ENCODE results near the gene ASTN1. TPM values are rescaled to one million over a fixed set of nuclear protein-coding genes. Genes with fewer than 3 reads are reported as not detected.

ASTN1 gene
- total and polyA plus RNA-seq, 2 of the 4 experiments (the other 2 are of a cell fraction) = under 0.01 to 0.07 TPM

DNA sequence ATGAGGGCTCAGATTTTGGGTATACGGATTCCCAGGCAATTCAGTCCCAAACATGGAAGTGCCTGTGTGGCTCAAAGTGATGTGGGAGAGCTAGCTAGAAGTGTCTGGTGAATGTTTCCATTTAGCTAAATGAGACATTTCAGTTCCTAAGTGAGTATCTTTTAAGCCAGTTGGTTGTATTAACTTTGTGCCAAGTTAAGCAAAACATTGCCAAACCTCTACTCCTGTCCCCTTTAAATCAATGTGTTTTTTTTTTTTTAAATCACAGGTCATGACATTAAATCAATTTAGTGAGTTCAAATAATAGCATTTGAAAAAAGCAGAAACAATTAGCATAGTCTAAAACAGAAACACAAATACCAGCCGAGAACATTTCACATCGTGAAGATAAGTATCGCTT is 230.1 kb downstream of the ASTN1 start:
- no peak for ATAC-seq (ENCODE audit: low read depth)
- WGBS, 2 experiments (ENCODE audit: extremely low coverage in 2 of 2, insufficient read length in 1 of 2) = 83% methylated on average over 1 of the region's 4 CpGs; no CpG with 5 or more reads in 1 of the 2 experiments
- Histone ChIP-seq H3K9me3 (ENCODE audit: control insufficient read depth, insufficient read depth, low read length) (no peaks in the 10 kb centered on the region), H3K4me1 (ENCODE audit: control insufficient read depth, insufficient read depth, low read length) (no peaks in the 10 kb centered on the region), H4K91ac (ENCODE audit: insufficient read depth, low read depth, low read length) (no peak overlapping the region), H4K20me1 (ENCODE audit: insufficient read depth, low read length) (no peaks in the 10 kb centered on the region), H4K5ac (ENCODE audit: low read depth, low read length) (no peak overlapping the region), H3K56ac (ENCODE audit: extremely low read depth, insufficient read depth, low read length) (no peak overlapping the region), H2BK120ac (ENCODE audit: low read depth, low read length) (no peak overlapping the region), H3K18ac (ENCODE audit: low read depth, low read length) (no peak overlapping the region), H3K27me3 (ENCODE audit: control insufficient read depth, insufficient read depth, low read length) (no peaks in the 10 kb centered on the region), H3K4me3 (ENCODE audit: insufficient read depth, low read depth, low read length) (no peak overlapping the region), H3K9me1 (ENCODE audit: insufficient read depth, low read length) (no peaks in the 10 kb centered on the region), H2AK5ac (ENCODE audit: low read depth, low read length) (no peak overlapping the region), H3K79me1 (ENCODE audit: low read depth in 1 of 2, low read length in 2 of 2) (no peaks in the 10 kb centered on the region), H3K4me2 (ENCODE audit: low read depth, low read length) (no peak overlapping the region), H2BK20ac (ENCODE audit: low read depth, low read length) (no peak overlapping the region), H3K23ac (ENCODE audit: low read depth, low read length) (no peak overlapping the region), H2BK5ac (ENCODE audit: low read depth, low read length, poor library complexity, severe bottlenecking) (no peak overlapping the region), H3K4ac (ENCODE audit: low read depth, low read length) (no peak overlapping the region), H3K36me3 (ENCODE audit: control insufficient read depth, insufficient read depth, low read length) (no peaks in the 10 kb centered on the region), H3K27ac (ENCODE audit: insufficient read depth, low read length) (no peak overlapping the region), H2AK9ac (replicated peaks; ENCODE audit: low read depth, low read length, poor library complexity) (no peak overlapping the region), H3K14ac (replicated peaks; ENCODE audit: low read depth, low read length) (no peak overlapping the region), H3K9ac (ENCODE audit: low read depth, low read length) (no peak overlapping the region), H4K8ac (ENCODE audit: low read depth in 2 of 2, low read length in 2 of 2) (no peak overlapping the region), H2AFZ (replicated peaks; ENCODE audit: low read length, poor library complexity) (no peak overlapping the region), H2BK15ac (ENCODE audit: low read depth, low read length) (no peak overlapping the region)
- ChIA-PET POLR2A (ENCODE audit: unreplicated experiment) (no interaction called here), CTCF (no interaction called here)
- dilution Hi-C loops (cut with HindIII; ENCODE audit: low sequenced_read_pairs, unreplicated experiment) (no loop called here), in situ Hi-C loops (cut with MboI; ENCODE audit: low sequenced_read_pairs) (no loop called here), intact Hi-C loops (cut with micrococcal nuclease) (no loop called here)
- TF ChIP-seq ELK1 (IDR thresholded peaks at IDR 0.05; ENCODE audit: borderline replicate concordance, low read depth, low read length) (no peak), RAD21 (IDR thresholded peaks at IDR 0.05; ENCODE audit: low read length) (no peak), FOS (IDR thresholded peaks at IDR 0.05; ENCODE audit: low read depth, low read length) (no peak), MAZ (IDR thresholded peaks at IDR 0.05; ENCODE audit: borderline replicate concordance, low read depth, low read length) (no peak), RFX5 (IDR thresholded peaks at IDR 0.05; ENCODE audit: low read depth, low read length) (no peak)
- DNase-seq = no peak
- BruUV-seq (replicated peaks) = no TSS peak

Measured in IMR-90 (cell line).